MM.1S (cell line): ENCODE results near the gene PKDCC.

Experiments used
- DNase-seq: peaks from one replicate; pipeline ENCODE4 v3.0.0-alpha.2; 2015
- H2AFZ ChIP-seq: fragments of 300-600 bp; sonication (generic); 2 replicates; pipeline ENCODE4 v1.6.0; 2016; ENCODE audit warnings: antibody characterized with exemption, low read length
- H3F3A ChIP-seq: fragments of 300-600 bp; sonication (generic); 2 replicates; pipeline ENCODE4 v1.6.1; 2016; ENCODE audit warnings: mild to moderate bottlenecking, antibody characterized with exemption, low read length, moderate library complexity, mixed read lengths; ENCODE audit not compliant: insufficient read depth
- H3K27ac ChIP-seq: fragments of 300-600 bp; sonication (generic); 2 replicates; pipeline ENCODE4 v1.5.1; 2016; ENCODE audit warnings: mild to moderate bottlenecking, low read length
- H3K27me3 ChIP-seq: fragments of 300-600 bp; sonication (generic); replicated peaks from 2 replicates; pipeline ENCODE4 v1.6.0; 2016; ENCODE audit warnings: low read length; ENCODE audit not compliant: insufficient read depth
- H3K36me3 ChIP-seq: fragments of 300-600 bp; sonication (generic); replicated peaks from 2 replicates; pipeline ENCODE4 v1.6.1; 2016; ENCODE audit warnings: mild to moderate bottlenecking, low read length, mixed read lengths; ENCODE audit not compliant: insufficient read depth
- H3K4me1 ChIP-seq: fragments of 300-600 bp; sonication (generic); 2 replicates; pipeline ENCODE4 v1.6.1; 2016; ENCODE audit warnings: low read length, mixed read lengths
- H3K4me2 ChIP-seq: fragments of 300-600 bp; sonication (generic); 2 replicates; pipeline ENCODE4 v1.6.0; 2016; ENCODE audit warnings: low read depth, low read length
- H3K4me3 ChIP-seq: fragments of 300-600 bp; sonication (generic); 2 replicates; pipeline ENCODE4 v1.5.1; 2016; ENCODE audit warnings: low read length, mixed read lengths
- H3K79me2 ChIP-seq: fragments of 300-600 bp; sonication (generic); 2 replicates; pipeline ENCODE4 v1.6.1; 2016; ENCODE audit warnings: mixed run types, low read length, mixed read lengths
- H3K9ac ChIP-seq: fragments of 300-600 bp; sonication (generic); 2 replicates; pipeline ENCODE4 v1.6.1; 2016; ENCODE audit warnings: low read length, mixed read lengths
- H3K9me2 ChIP-seq: fragments of 300-600 bp; sonication (generic); replicated peaks from 2 replicates; pipeline ENCODE4 v1.6.1; 2016; ENCODE audit warnings: mild to moderate bottlenecking, low read length, mixed read lengths; ENCODE audit not compliant: insufficient read depth
- H3K9me3 ChIP-seq: fragments of 300-600 bp; sonication (generic); replicated peaks from 2 replicates; pipeline ENCODE4 v1.6.1; 2016; ENCODE audit warnings: mild to moderate bottlenecking, low read length, mixed read lengths; ENCODE audit not compliant: insufficient read depth
- H4K20me1 ChIP-seq: fragments of 300-600 bp; sonication (generic); 2 replicates; pipeline ENCODE4 v1.6.1; 2016; ENCODE audit warnings: mild to moderate bottlenecking, low read length, moderate library complexity, mixed read lengths; ENCODE audit not compliant: insufficient read depth
- CTCF ChIP-seq: fragments of 300-600 bp; sonication (generic); IDR thresholded peaks from 2 replicates; pipeline ENCODE4 v1.5.1; 2016; ENCODE audit warnings: antibody characterized with exemption, low read length, mixed read lengths
- EZH2 ChIP-seq: fragments of 300-600 bp; sonication (generic); optimal IDR thresholded peaks from 2 replicates; pipeline ENCODE3; 2017; ENCODE audit warnings: low read depth, mild to moderate bottlenecking, antibody characterized with exemption, low read length, mixed read lengths
- EZH2phosphoT487 ChIP-seq: fragments of 300-600 bp; sonication (generic); IDR thresholded peaks from 2 replicates; pipeline ENCODE4 v1.6.1; 2018; ENCODE audit warnings: antibody characterized with exemption, low read length

PKDCC gene

GRCh38 chr2:42008241-42008921 lies 39.4 kb upstream of the PKDCC start:
- Histone ChIP-seq H3K9ac (no peak overlapping the region), H2AFZ (no peak overlapping the region), H3K4me3 (no peak overlapping the region), H4K20me1 (no peaks in the 10 kb centered on the region), H3K79me2 (no peaks in the 10 kb centered on the region), H3K36me3 (no peaks in the 10 kb centered on the region), H3K4me2 (no peak overlapping the region), H3K9me2 (no peaks in the 10 kb centered on the region), H3K9me3 (no peaks in the 10 kb centered on the region), H3K27ac (no peak overlapping the region), H3K27me3 (peaks cover 10% of the 10 kb centered on the region; the same call in 1 of the 2 replicates), H3K4me1 (peaks cover 12% of the 10 kb centered on the region), H3F3A (no peaks in the 10 kb centered on the region)
- DNase-seq = no peak
- TF ChIP-seq CTCF (no peak), EZH2 (no peak), EZH2phosphoT487 (no peak)

GRCh38 chr2:42009657-42010580 lies 37.9 kb upstream of the PKDCC start:
- H4K20me1 ChIP-seq = no peaks in the 10 kb centered on the region
- DNase-seq = peak; percentile 30
- H3F3A ChIP-seq = no peaks in the 10 kb centered on the region
- peaks cover 10% of the 10 kb centered on the region; the same call in 1 of the 2 replicates for H3K27me3 ChIP-seq
- H3K4me3 ChIP-seq = no peak overlapping the region
- H3K4me2 ChIP-seq = peak overlapping the region; percentile 42; the same call in 1 of the 2 replicates
- H3K27ac ChIP-seq = no peak overlapping the region
- H3K9me3 ChIP-seq = no peaks in the 10 kb centered on the region
- no peak overlapping the region for H3K9ac ChIP-seq
- no peaks in the 10 kb centered on the region for H3K79me2 ChIP-seq
- no peak overlapping the region for H2AFZ ChIP-seq
- TF ChIP-seq EZH2phosphoT487 (no peak), EZH2 (no peak)
- H3K9me2 ChIP-seq = no peaks in the 10 kb centered on the region
- H3K4me1 ChIP-seq = peaks cover 12% of the 10 kb centered on the region
- no peaks in the 10 kb centered on the region for H3K36me3 ChIP-seq

GRCh38 chr2:42010743-42011298 lies 37.0 kb upstream of the PKDCC start:
- Histone ChIP-seq H3K9me2 (no peaks in the 10 kb centered on the region), H3K79me2 (no peaks in the 10 kb centered on the region), H3K9ac (no peak overlapping the region), H3K27ac (no peak overlapping the region), H3K4me1 (peaks cover 12% of the 10 kb centered on the region), H2AFZ (no peak overlapping the region), H3K4me3 (no peak overlapping the region), H4K20me1 (no peaks in the 10 kb centered on the region), H3K4me2 (no peak overlapping the region), H3F3A (no peaks in the 10 kb centered on the region), H3K9me3 (no peaks in the 10 kb centered on the region), H3K27me3 (peaks cover 10% of the 10 kb centered on the region; the same call in 1 of the 2 replicates), H3K36me3 (no peaks in the 10 kb centered on the region)
- no peak for DNase-seq
- TF ChIP-seq EZH2 = no peak
- no peak for TF ChIP-seq CTCF
- TF ChIP-seq EZH2phosphoT487 = no peak
